CD4-positive, alpha-beta T cell treated with Interleukin-6 for 4 hours (primary cell): ENCODE results near the gene ZNF232.
"Not testable (repeated sequence)": the region's sequence is repeated elsewhere in the genome, so short reads cannot be mapped to it uniquely, and the experiment has no call there.

Experiments
- DNase-seq: peaks from one replicate; pipeline ENCODE4 v3.0.0-alpha.2; 2020; ENCODE audit warnings: mixed read lengths

ZNF232 gene

GRCh38 chr17:5092218-5093010, 19.3 kb downstream of the ZNF232 start:
- no peak for DNase-seq

- no peak for DNase-seq
Observed at GRCh38 chr17:5080591-5080990, 31.1 kb downstream of the ZNF232 start.

GRCh38 chr17:5078106-5079028, 33.3 kb downstream of the ZNF232 start, which contains the start of gene ZFP3:
Gene ZFP3 (plus strand): TSS chr17:5078467. CDS start chr17:5091505, 13,038 bp downstream.
- DNase-seq = peak; percentile 78

GRCh38 chr17:5077781-5078105, 33.9 kb downstream of the ZNF232 start:
- no peak for DNase-seq

- not testable (repeated sequence) for DNase-seq
Observed at GRCh38 chr17:5077275-5077674, 34.4 kb downstream of the ZNF232 start.

GRCh38 chr17:5075472-5075871, 36.2 kb downstream of the ZNF232 start:
- not testable (repeated sequence) for DNase-seq

GRCh38 chr17:5069724-5070123, 42.0 kb downstream of the ZNF232 start:
- no peak for DNase-seq

- DNase-seq = no peak
Observed at GRCh38 chr17:5068236-5068635, 43.4 kb downstream of the ZNF232 start.

- DNase-seq = no peak
Observed at GRCh38 chr17:5065227-5065744, 46.4 kb downstream of the ZNF232 start.
